CD4-positive, alpha-beta T cell (primary cell): ENCODE results near the gene GPX5. TPM values are rescaled to one million over a fixed set of nuclear protein-coding genes. Genes with fewer than 3 reads are reported as not detected.

Experiments used
- ATAC-seq: fragments of 200-7000 bp; cut with Tn5 transposase; one replicate; pipeline ENCODE4 v1.10.0; 2022; ENCODE audit warnings: mild to moderate bottlenecking; ENCODE audit not compliant: poor library complexity
- CTCF ChIA-PET: fragments of 350-600 bp; sonication (Branson Sonifier 250); formaldehyde crosslinking; loops from one replicate; lab custom pipeline; 2021; ENCODE audit warnings: antibody characterized with exemption, inconsistent platforms; lab: Charles Lee
- POLR2A ChIA-PET: fragments of 350-600 bp; sonication (Branson Sonifier 250); formaldehyde crosslinking; loops from one replicate; lab custom pipeline; 2021; ENCODE audit warnings: antibody characterized with exemption, inconsistent platforms; lab: Charles Lee
- DNase-seq, 14 experiments: peaks; one replicate each; pipeline ENCODE4 v3.0.0-alpha.2; 2013 to 2020; ENCODE audit warnings: mixed read lengths in 2 of 14
- H3K27ac ChIP-seq, 2 donors: one replicate each; pipeline versions ENCODE4 v1.5.1 to v1.7.0; 2013; ENCODE audit warnings: low read length in 2 of 2, low read depth in 1 of 2, mild to moderate bottlenecking in 1 of 2
- H3K27me3 ChIP-seq, 2 experiments: 1 replicate in 1 of 2; 2 replicates in 1 of 2; pipeline versions ENCODE4 v1.6.1 to v1.7.0; 2013; ENCODE audit warnings: low read length in 2 of 2, control low read depth in 1 of 2, mild to moderate bottlenecking in 1 of 2, moderate library complexity in 1 of 2; ENCODE audit not compliant: insufficient read depth in 2 of 2, control insufficient read depth in 1 of 2
- H3K36me3 ChIP-seq: one replicate; pipeline ENCODE4 v1.6.1; 2013; ENCODE audit warnings: low read length, control low read depth; ENCODE audit not compliant: insufficient read depth
- H3K4me1 ChIP-seq: one replicate; pipeline ENCODE4 v1.6.1; 2013; ENCODE audit warnings: low read length, control low read depth; ENCODE audit not compliant: insufficient read depth
- H3K4me3 ChIP-seq: one replicate; pipeline ENCODE4 v1.5.1; 2013; ENCODE audit warnings: mild to moderate bottlenecking, low read length, moderate library complexity
- H3K9me3 ChIP-seq, 2 experiments: 1 replicate in 1 of 2; 2 replicates in 1 of 2; pipeline versions ENCODE4 v1.6.1 to v1.7.0; 2013; ENCODE audit warnings: low read length in 2 of 2, mild to moderate bottlenecking in 2 of 2, control low read depth in 1 of 2, moderate library complexity in 1 of 2; ENCODE audit not compliant: control insufficient read depth in 1 of 2, insufficient read depth in 1 of 2
- H3K27ac Mint-ChIP-seq: one replicate; pipeline ENCODE4 v1.8.0; 2020; ENCODE audit warnings: mixed read lengths
- H3K27me3 Mint-ChIP-seq: one replicate; pipeline ENCODE4 v1.8.0; 2021; ENCODE audit warnings: mixed read lengths
- H3K36me3 Mint-ChIP-seq: one replicate; pipeline ENCODE4 v1.8.0; 2021; ENCODE audit warnings: low read depth, mixed read lengths
- H3K4me1 Mint-ChIP-seq: one replicate; pipeline ENCODE4 v1.8.0; 2021; ENCODE audit warnings: low read depth, mixed read lengths
- H3K4me3 Mint-ChIP-seq: one replicate; pipeline ENCODE4 v1.8.0; 2020; ENCODE audit warnings: mild to moderate bottlenecking, mixed read lengths
- H3K9me3 Mint-ChIP-seq: one replicate; pipeline ENCODE4 v1.8.0; 2020; ENCODE audit warnings: mixed read lengths
- CTCF ChIP-seq: fragments of 200-600 bp; IDR thresholded peaks from one replicate; pipeline ENCODE4 v1.8.0; 2022; ENCODE audit warnings: antibody characterized with exemption, mild to moderate bottlenecking
- intact Hi-C, 2 experiments: fragments of 100-400 bp; cut with DNase I in 1 of 2; cut with micrococcal nuclease in 1 of 2; formaldehyde crosslinking; loops; one replicate each; pipeline versions ENCODE4 v1.15.1 to v1.9.0; 2023 to 2025; cut with DNase I, micrococcal nuclease
- total RNA-seq, 174 experiments: library from RNA in 2 of 174; stranded (reverse) in 2 of 174; gene quantifications; one replicate each; pipeline ENCODE4 v1.2.3 and lab custom pipeline; 2021 to 2026

Gene GPX5
- total RNA-seq, 2 experiments from 2014 or later: not detected

- Mint-ChIP-seq H3K27me3 (peaks cover 92% of the 10 kb centered on the region), H3K36me3 (peaks cover 5% of the 10 kb centered on the region), H3K4me3 (no peak overlapping the region), H3K27ac (no peak overlapping the region), H3K4me1 (peaks cover 24% of the 10 kb centered on the region), H3K9me3 (no peaks in the 10 kb centered on the region)
- H3K27me3 ChIP-seq: peaks cover 23 to 64% of the 10 kb centered on the region in 2 experiments
- intact Hi-C loops: no loop called here
- ChIA-PET CTCF (no interaction called here), POLR2A (no interaction called here)
- no peak overlapping the region for H3K27ac ChIP-seq
- no peak for TF ChIP-seq CTCF
- H3K4me1 ChIP-seq: peaks cover 15% of the 10 kb centered on the region
- no peak overlapping the region for H3K4me3 ChIP-seq
- no peak for ATAC-seq
- H3K36me3 ChIP-seq: no peaks in the 10 kb centered on the region
- no peak for DNase-seq
- H3K9me3 ChIP-seq: peaks cover 0 to 5% of the 10 kb centered on the region in 2 experiments
These were observed 40.2 kb upstream of the GPX5 start for GRCh38 chr6:28485482-28485881.

GRCh38 chr6:28486533-28486932 is 39.1 kb upstream of the GPX5 start:
- intact Hi-C loops: no loop called here
- POLR2A ChIA-PET: no interaction called here
- peaks cover 88% of the 10 kb centered on the region for H3K27me3 Mint-ChIP-seq

GRCh38 chr6:28486988-28487742 is 38.5 kb upstream of the GPX5 start:
- Histone ChIP-seq H3K36me3 (no peaks in the 10 kb centered on the region), H3K27ac (no peak overlapping the region), H3K9me3 (peaks cover 0 to 5% of the 10 kb centered on the region in 2 experiments), H3K4me1 (peaks cover 17% of the 10 kb centered on the region), H3K27me3 (peaks cover 23 to 54% of the 10 kb centered on the region in 2 experiments), H3K4me3 (no peak overlapping the region)
- DNase-seq (no peak), ATAC-seq (no peak)
- peak overlapping the region; percentile 43 for H3K27ac Mint-ChIP-seq
- POLR2A ChIA-PET: no interaction called here
- intact Hi-C loops: no loop called here
- CTCF ChIA-PET: interaction anchor here (1.3 kb wide), 1 partner anchor 32 kb away, joined by 3 read pairs; no protein-coding TSS in a partner anchor
- H3K27me3 Mint-ChIP-seq: peaks cover 88% of the 10 kb centered on the region
- peaks cover 26% of the 10 kb centered on the region for H3K4me1 Mint-ChIP-seq
- no peaks in the 10 kb centered on the region for H3K9me3 Mint-ChIP-seq
- no peak overlapping the region for H3K4me3 Mint-ChIP-seq
- peaks cover 5% of the 10 kb centered on the region for H3K36me3 Mint-ChIP-seq
- TF ChIP-seq CTCF: no peak

More at GRCh38 chr6:28486533-28486932, 39.1 kb upstream of the GPX5 start:
- H3K36me3 ChIP-seq: no peaks in the 10 kb centered on the region
- no peak for DNase-seq
- no peaks in the 10 kb centered on the region for H3K9me3 Mint-ChIP-seq
- CTCF ChIA-PET: no interaction called here
- ATAC-seq: no peak
- peaks cover 0 to 5% of the 10 kb centered on the region in 2 experiments for H3K9me3 ChIP-seq
- no peak for TF ChIP-seq CTCF
- peaks cover 17% of the 10 kb centered on the region for H3K4me1 ChIP-seq
- H3K4me1 Mint-ChIP-seq: peaks cover 26% of the 10 kb centered on the region
- no peak overlapping the region for H3K4me3 Mint-ChIP-seq
- H3K27ac Mint-ChIP-seq: no peak overlapping the region
- peaks cover 5% of the 10 kb centered on the region for H3K36me3 Mint-ChIP-seq
- no peak overlapping the region for H3K27ac ChIP-seq
- H3K27me3 ChIP-seq: peaks cover 25 to 57% of the 10 kb centered on the region in 2 experiments
- no peak overlapping the region for H3K4me3 ChIP-seq
